Hepatocyte (in vitro differentiated cells): ENCODE results near the gene KRT76. TPM values are rescaled to one million over a fixed set of nuclear protein-coding genes. Genes with fewer than 3 reads are reported as not detected.

ENCODE experiments used
- DNase-seq: peaks from one replicate; pipeline ENCODE4 v3.0.0-alpha.2; 2016; ENCODE audit warnings: low spot score
- H2AFZ ChIP-seq: fragments of 200-600 bp; sonication (generic); 2 replicates; pipeline ENCODE4 v1.6.0; 2016; ENCODE audit warnings: antibody characterized with exemption, mild to moderate bottlenecking
- H3K27ac ChIP-seq: fragments of 200-600 bp; sonication (generic); 2 replicates; pipeline ENCODE4 v1.5.1; 2016; ENCODE audit warnings: mild to moderate bottlenecking
- H3K27me3 ChIP-seq: fragments of 200-600 bp; sonication (generic); 2 replicates; pipeline ENCODE4 v1.6.1; 2016
- H3K36me3 ChIP-seq: fragments of 200-600 bp; sonication (generic); replicated peaks from 2 replicates; pipeline ENCODE4 v1.5.1; 2016; ENCODE audit warnings: low read depth; ENCODE audit not compliant: insufficient read depth
- H3K4me1 ChIP-seq: fragments of 200-600 bp; sonication (generic); 2 replicates; pipeline ENCODE4 v1.5.1; 2016; ENCODE audit warnings: mild to moderate bottlenecking, moderate library complexity; ENCODE audit not compliant: insufficient read depth
- H3K4me2 ChIP-seq: fragments of 200-600 bp; sonication (generic); 2 replicates; pipeline ENCODE4 v1.6.0; 2016
- H3K4me3 ChIP-seq: fragments of 200-600 bp; sonication (generic); 2 replicates; pipeline ENCODE4 v1.5.1; 2016; ENCODE audit warnings: mild to moderate bottlenecking
- H3K79me2 ChIP-seq: fragments of 200-600 bp; sonication (generic); 2 replicates; pipeline ENCODE4 v1.6.0; 2017; ENCODE audit warnings: mild to moderate bottlenecking
- H3K9me2 ChIP-seq: fragments of 200-600 bp; sonication (generic); replicated peaks from 2 replicates; pipeline ENCODE4 v1.6.0; 2017; ENCODE audit warnings: mild to moderate bottlenecking; ENCODE audit not compliant: insufficient read depth
- H3K9me3 ChIP-seq: fragments of 200-600 bp; sonication (generic); 2 replicates; pipeline ENCODE4 v1.5.1; 2016; ENCODE audit warnings: low read depth, mild to moderate bottlenecking
- H4K20me1 ChIP-seq: fragments of 200-600 bp; sonication (generic); 2 replicates; pipeline ENCODE4 v1.6.0; 2016; ENCODE audit warnings: mild to moderate bottlenecking; ENCODE audit not compliant: insufficient read depth, poor library complexity, severe bottlenecking
- CTCF ChIP-seq: fragments of 200-600 bp; sonication (generic); IDR thresholded peaks from 2 replicates; pipeline ENCODE4 v1.5.1; 2016; ENCODE audit warnings: antibody characterized with exemption, mild to moderate bottlenecking; ENCODE audit not compliant: poor library complexity
- EZH2 ChIP-seq: fragments of 200-600 bp; sonication (generic); IDR thresholded peaks from 2 replicates; pipeline ENCODE4 v1.6.1; 2016; ENCODE audit warnings: antibody characterized with exemption, mild to moderate bottlenecking, borderline replicate concordance
- EZH2phosphoT487 ChIP-seq: fragments of 200-600 bp; sonication (generic); IDR thresholded peaks from one replicate; pipeline ENCODE4 v1.6.1; 2018; ENCODE audit warnings: antibody characterized with exemption, mild to moderate bottlenecking, low read depth, moderate library complexity; ENCODE audit not compliant: unreplicated experiment, severe bottlenecking
- WGBS: methylation state at CpG from one replicate; pipeline ENCODE4 v1.1.6; 2016; ENCODE audit warnings: low lambda C conversion rate; ENCODE audit errors: missing lambda C conversion rate; 5-methylcytosine and 5-hydroxymethylcytosine counted together
- polyA plus RNA-seq: library from polyadenylated mRNA; unstranded; fragments of >200 nt; fragmentation: Nextera tagmentation; extraction: Ambion mirVana; gene quantifications from 2 replicates; pipeline ENCODE4 v1.2.1, GENCODE V29; 2016
- small RNA-seq: library from RNA; depleted of rRNA; stranded (forward); fragments of <200 nt; gene quantifications from one replicate; pipeline ENCODE3, GENCODE V24; 2014
- total RNA-seq: library from RNA; depleted of rRNA; stranded (reverse); fragments of >200 nt; gene quantifications from 2 replicates; pipeline ENCODE4 v1.2.3, GENCODE V29; 2014

KRT76 gene
- total and polyA plus RNA-seq, 2 experiments from 2014 or later = not detected

GRCh38 chr12:52721838-52722470 lies 55.2 kb downstream of the KRT76 start:
- H3K9me3 ChIP-seq = no peaks in the 10 kb centered on the region
- peaks cover 7% of the 10 kb centered on the region for H3K27me3 ChIP-seq
- no peaks in the 10 kb centered on the region for H3K4me1 ChIP-seq
- no peak for TF ChIP-seq CTCF
- no peak for TF ChIP-seq EZH2
- no peak for TF ChIP-seq EZH2phosphoT487
- no peak overlapping the region for H3K4me3 ChIP-seq
- no peaks in the 10 kb centered on the region for H3K9me2 ChIP-seq
- H3K36me3 ChIP-seq = no peaks in the 10 kb centered on the region
- 60% methylated on average over 3 of the region's 3 CpGs for WGBS
- no peak for DNase-seq
- no peaks in the 10 kb centered on the region for H3K79me2 ChIP-seq
- H3K4me2 ChIP-seq = no peak overlapping the region
- no peak overlapping the region for H3K27ac ChIP-seq
- H2AFZ ChIP-seq = no peak overlapping the region
- H4K20me1 ChIP-seq = no peaks in the 10 kb centered on the region

- H3K27me3 ChIP-seq = peaks cover 16% of the 10 kb centered on the region
- no peak for DNase-seq
- TF ChIP-seq CTCF (no peak), EZH2phosphoT487 (no peak), EZH2 (no peak)
- H3K4me1 ChIP-seq = no peaks in the 10 kb centered on the region
- H3K27ac ChIP-seq = no peak overlapping the region
- H4K20me1 ChIP-seq = no peaks in the 10 kb centered on the region
- no peak overlapping the region for H2AFZ ChIP-seq
- H3K9me3 ChIP-seq = no peaks in the 10 kb centered on the region
- 84% methylated on average over 8 of the region's 8 CpGs for WGBS
- no peaks in the 10 kb centered on the region for H3K36me3 ChIP-seq
- no peaks in the 10 kb centered on the region for H3K79me2 ChIP-seq
- no peak overlapping the region for H3K4me2 ChIP-seq
- no peak overlapping the region for H3K4me3 ChIP-seq
- H3K9me2 ChIP-seq = no peaks in the 10 kb centered on the region
These were observed 56.7 kb downstream of the KRT76 start for GRCh38 chr12:52720365-52720886.

Small RNAs within 50 kb of the gene (small RNA-seq; reads per million reads assigned to genes)
- not detected for gene AC107016.2

Other genes with a start within 250 kb of the KRT76 start
- gene KRT71, start 224.2 kb downstream of the KRT76 start, total RNA-seq = not detected in 2 replicates
- gene KRT71, start 224.2 kb downstream of the KRT76 start, polyA plus RNA-seq = not detected in 2 replicates
- gene KRT74, start 203.5 kb downstream of the KRT76 start, total RNA-seq = not detected in 2 replicates
- gene KRT74, start 203.5 kb downstream of the KRT76 start, polyA plus RNA-seq = not detected in 2 replicates
- not detected in 2 replicates for gene KRT72, start 175.9 kb downstream of the KRT76 start, total RNA-seq
- not detected in 2 replicates for gene KRT72, start 175.9 kb downstream of the KRT76 start, polyA plus RNA-seq
- not detected in 2 replicates for gene KRT73, start 158.8 kb downstream of the KRT76 start, total RNA-seq
- gene KRT73, start 158.8 kb downstream of the KRT76 start, polyA plus RNA-seq = not detected in 2 replicates
- gene KRT2, start 125.1 kb downstream of the KRT76 start, total RNA-seq = not detected in 2 replicates
- not detected in 2 replicates for gene KRT2, start 125.1 kb downstream of the KRT76 start, polyA plus RNA-seq
- 0.13 TPM in 1 of 2 replicates, not detected in the other for gene KRT1, start 96.9 kb downstream of the KRT76 start, total RNA-seq
- gene KRT1, start 96.9 kb downstream of the KRT76 start, polyA plus RNA-seq = not detected in 2 replicates
- gene KRT77, start 73.8 kb downstream of the KRT76 start, total RNA-seq = not detected in 2 replicates
- gene KRT77, start 73.8 kb downstream of the KRT76 start, polyA plus RNA-seq = not detected in 2 replicates
- gene KRT3, start 18.8 kb upstream of the KRT76 start, total RNA-seq = not detected in 2 replicates
- 0.43 TPM in 1 of 2 replicates, not detected in the other for gene KRT3, start 18.8 kb upstream of the KRT76 start, polyA plus RNA-seq
- 8.7 and 9.6 TPM in 2 replicates for gene KRT4, start 36.8 kb upstream of the KRT76 start, total RNA-seq
- 4.2 and 7.2 TPM in 2 replicates for gene KRT4, start 36.8 kb upstream of the KRT76 start, polyA plus RNA-seq
- gene KRT79, start 57.0 kb upstream of the KRT76 start, total RNA-seq = 0.07 TPM in 1 of 2 replicates, not detected in the other
- gene KRT79, start 57.0 kb upstream of the KRT76 start, polyA plus RNA-seq = 0.44 TPM in 1 of 2 replicates, not detected in the other
- gene KRT78, start 71.6 kb upstream of the KRT76 start, total RNA-seq = 0.08 TPM in 1 of 2 replicates, not detected in the other
- gene KRT78, start 71.6 kb upstream of the KRT76 start, polyA plus RNA-seq = not detected in 2 replicates
- gene KRT8, start 127.7 kb upstream of the KRT76 start, total RNA-seq = 1,376 and 1,381 TPM in 2 replicates
- 2,058 and 2,283 TPM in 2 replicates for gene KRT8, start 127.7 kb upstream of the KRT76 start, polyA plus RNA-seq
- gene KRT18, start 171.8 kb upstream of the KRT76 start, total RNA-seq = 676 and 753 TPM in 2 replicates
- gene KRT18, start 171.8 kb upstream of the KRT76 start, polyA plus RNA-seq = 1,621 and 1,849 TPM in 2 replicates
- gene EIF4B, start 229.1 kb upstream of the KRT76 start, total RNA-seq = 435 and 449 TPM in 2 replicates
- gene EIF4B, start 229.1 kb upstream of the KRT76 start, polyA plus RNA-seq = 53.5 and 65.1 TPM in 2 replicates